Midbrain (tissue), 1 donor: ENCODE results near the gene SLC22A23.
"Not testable (repeated sequence)": the region's sequence is repeated elsewhere in the genome, so short reads cannot be mapped to it uniquely, and the experiment has no call there.

Experiments
- DNase-seq: peaks from one replicate; lab custom pipeline; 2025; lab: John Stamatoyannopoulos, UW

SLC22A23 gene

DNA sequence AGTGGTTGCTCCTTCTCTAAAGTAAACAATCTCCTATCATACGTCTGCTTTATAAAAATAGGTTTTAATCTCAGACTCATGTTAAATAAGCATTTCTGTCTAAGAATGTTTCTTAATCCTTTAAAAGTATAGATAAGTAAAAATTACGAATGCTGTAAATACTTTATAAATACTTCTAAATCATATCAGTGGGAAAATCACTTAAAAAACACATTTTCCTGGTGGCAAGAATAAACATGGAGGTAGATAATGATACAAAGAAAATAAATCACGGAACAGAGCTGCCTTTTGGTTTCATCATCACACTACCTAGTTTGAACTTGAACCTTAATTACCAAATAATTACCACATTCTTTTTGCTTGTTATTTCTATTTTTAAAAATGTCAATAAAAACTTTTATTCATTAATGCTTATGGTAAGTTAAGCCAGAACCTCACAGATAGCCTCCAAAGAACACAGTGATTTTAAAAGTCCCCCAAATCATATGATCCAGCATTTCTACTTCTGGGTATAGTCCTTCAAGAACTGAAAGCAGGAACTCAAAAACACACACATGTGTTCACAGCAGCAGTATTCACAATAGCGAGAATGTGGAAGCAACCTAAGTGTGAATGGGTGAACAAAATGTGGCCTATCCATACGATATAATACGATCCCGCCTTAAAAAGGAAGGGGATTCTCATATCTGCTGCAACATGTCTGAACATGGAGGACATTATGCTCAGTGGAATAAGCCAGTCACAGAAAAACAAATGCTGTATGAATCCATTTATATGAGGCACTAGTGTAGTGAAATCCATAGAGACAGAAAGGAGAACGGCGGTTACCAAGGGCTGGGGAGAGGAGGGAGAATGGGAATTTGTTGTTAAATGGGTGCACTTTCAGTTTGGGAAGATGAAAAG lies 72.4 kb downstream of the SLC22A23 start:
- peak; percentile 25 for DNase-seq

DNA sequence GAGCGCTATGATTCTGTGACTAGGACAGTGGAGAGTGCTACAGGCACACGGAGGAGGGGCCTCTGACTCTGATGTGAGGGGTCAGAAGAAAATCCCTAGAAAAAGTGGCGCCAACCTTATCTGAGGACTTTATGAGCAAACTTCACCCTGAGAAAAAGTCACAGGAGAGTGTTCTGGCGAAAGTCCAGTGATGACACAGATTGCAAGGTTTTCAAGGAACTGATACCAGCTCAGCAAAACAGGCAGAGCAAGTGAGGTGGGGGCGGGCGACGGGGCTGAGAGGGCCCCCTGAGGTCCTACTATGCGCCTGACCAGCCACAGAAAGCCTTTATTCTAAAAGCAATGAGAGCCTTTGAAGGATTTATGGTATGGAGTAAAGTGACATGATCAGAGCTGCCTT lies 73.3 kb downstream of the SLC22A23 start:
- DNase-seq: peak; percentile 31

DNA sequence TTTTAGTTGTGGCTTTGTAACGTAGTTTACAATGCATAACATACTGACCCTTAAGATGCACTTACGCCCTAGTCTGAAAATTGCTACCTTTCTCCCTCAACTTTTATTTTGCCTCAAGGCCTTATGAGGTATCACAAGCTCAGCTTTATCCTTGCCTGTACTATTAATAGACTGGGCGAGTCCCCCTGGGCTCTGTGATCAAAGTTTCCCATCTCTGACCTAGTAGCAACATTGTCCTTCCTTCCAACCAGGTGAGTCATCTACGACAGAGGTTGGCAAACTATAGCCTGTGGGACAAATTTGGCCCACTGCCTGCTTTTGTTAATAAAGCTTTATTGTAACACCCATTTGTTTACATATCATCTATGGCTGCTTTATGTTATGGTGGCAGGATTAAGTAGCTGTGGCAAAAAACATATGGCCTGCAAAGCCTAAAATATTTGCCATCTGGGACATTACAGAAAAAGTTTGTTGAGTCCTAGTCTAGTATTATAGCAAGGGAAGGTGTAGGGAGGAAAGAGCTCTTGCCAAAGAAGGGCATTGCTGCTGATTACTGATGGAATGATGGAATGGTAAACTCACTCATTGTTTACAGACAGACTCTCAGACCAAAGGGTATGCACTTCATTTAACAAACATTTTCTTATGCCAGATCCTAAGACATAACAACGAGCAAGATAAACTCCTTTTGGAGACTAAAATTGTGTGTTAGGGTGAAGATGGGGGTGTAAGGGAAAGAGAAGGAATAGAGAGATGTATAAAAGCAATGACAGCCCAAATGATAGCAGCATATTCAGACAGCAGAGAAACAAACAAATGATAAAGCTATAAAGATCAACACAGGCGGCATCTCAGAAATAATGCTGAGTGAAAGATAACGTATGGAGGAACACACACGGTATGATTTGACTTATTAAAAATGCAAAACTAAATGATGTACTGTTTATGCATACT lies 74.2 kb downstream of the SLC22A23 start:
- DNase-seq: no peak

DNA sequence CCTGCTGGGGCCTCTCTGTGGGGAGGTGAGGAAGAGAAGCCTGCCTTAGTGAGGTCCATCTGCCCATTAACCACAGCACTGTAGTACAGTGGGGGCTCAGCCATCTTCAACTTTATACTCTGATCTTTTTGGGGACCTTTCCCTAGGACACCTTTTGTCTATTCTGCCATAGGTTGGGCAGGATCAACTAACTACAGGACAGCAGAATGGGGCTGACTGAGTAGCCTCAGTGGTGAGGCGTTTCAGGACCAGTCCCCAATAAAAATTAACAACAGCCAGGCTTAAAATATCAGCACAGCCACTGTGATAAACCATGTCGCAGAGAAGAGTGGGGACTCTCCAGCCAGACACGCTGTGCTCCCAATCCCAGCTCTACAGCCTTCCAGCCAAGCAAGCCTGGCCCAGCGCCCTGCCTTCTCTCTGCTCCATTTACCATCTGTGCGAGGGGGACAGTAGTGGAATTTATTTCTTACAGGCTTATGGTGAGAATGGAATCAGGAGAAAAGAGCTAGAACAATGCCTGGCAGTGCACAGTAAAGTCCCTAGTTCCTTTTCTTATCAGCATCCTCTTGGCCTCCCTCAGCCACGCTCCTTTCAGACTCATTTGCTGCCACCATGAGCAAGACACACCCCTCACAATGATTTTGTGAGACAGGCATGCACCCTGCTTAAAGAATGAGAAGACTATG lies 75.5 kb downstream of the SLC22A23 start:
- peak; percentile 77 for DNase-seq

DNA sequence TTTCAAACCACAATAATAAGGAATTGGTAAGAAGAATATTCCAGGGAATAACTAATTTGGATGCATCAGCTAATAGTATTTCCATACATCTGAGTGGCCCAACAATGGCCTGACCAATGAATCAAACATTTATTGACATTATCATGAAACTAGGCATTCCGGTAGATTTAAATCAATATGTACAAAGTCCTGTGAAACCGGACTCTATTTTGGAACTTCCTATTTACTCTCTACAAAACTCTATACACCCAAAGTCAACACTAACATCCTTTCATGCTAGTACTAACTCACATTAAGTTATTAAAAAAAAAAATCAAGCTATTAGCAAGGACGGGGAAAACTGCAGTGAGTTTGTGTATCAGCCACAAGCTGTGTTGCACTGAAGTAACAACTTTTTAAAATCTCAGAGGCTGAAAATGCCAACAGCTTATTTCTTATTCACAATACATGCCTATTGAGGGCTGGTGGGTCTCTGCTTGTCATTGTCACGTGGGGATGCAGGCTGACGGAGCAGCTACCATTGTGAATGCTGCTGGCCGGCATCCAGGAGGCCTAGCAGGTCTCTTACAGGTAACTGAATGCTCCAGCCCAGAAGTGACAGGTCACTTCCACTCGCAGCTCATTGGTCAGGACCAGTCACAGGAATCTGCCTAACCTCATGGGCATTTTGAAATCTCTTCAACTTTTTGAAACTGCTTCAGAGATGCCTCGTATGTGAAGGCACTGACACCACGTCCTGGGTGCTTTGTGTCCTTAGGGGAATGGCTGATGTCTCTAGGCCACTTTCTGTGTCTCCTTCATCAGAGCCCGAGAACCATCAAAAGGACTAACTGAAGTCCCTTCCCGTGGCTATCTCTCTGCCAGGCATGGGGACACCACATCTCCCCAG lies 76.3 kb downstream of the SLC22A23 start:
- no peak for DNase-seq

DNA sequence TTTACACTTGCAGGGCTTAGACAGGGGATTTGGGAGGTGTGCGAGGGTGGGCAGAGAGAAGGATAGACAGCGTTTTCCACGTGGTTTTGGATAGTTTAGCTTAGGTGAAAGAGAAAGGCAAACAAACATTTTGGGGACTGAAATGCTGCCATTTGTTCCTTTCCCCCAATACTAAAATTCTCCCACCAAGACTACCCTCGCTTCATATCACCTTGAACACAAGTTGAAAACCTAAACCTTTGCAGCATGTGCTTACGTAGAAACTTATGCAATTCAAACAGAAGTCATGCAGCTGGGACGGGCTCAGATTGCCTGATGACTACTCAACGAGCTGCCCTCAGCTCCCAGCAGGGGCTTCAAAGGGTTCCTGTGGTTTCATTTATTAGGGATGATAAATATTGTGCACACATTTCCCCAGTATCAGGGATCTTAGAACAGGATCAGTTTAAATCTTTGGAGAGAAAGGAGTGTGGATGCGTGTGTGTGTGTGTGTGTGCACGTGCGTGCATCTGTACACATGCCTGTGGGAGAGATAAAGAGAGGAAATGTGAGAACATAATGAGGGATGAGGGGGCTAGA lies 77.3 kb downstream of the SLC22A23 start:
- DNase-seq: no peak

DNA sequence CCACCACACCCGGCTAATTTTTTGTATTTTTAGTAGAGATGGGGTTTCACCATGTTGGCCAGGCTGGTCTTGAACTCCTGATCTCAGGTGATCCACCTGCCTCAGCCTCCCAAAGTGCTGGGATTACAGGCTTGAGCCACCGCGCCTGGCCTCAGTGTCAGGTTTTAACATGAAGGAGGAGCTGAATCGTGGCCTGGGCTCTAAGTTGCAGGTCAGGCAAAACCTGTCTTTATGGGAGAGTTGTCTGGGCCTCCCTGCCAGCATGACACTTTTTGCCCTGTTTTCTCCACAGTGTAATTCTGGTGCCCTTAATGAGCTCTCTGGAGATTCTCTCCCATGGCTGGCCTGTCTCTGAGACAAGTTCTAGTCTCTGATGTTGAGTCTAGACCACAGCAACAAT lies 78.0 kb downstream of the SLC22A23 start:
- DNase-seq: not testable (repeated sequence)

DNA sequence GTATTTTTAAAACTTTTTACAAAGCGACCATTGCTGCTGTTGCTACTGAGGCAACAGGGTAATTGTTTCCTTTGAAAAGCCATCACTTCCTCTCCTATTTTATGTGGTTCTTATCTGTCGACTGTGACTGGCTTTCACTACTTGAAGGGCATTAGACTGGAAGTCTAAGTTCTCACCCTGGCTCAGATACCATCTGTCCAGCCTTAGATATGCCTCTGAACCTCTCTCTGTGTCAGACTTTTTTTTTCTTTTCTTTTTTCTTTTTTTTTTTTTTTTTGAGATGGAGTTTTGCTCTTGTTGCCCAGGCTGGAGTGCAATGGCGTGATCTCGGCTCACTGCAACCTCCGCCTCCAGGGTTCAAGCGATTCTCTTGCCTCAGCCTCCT lies 78.5 kb downstream of the SLC22A23 start:
- DNase-seq: not testable (repeated sequence)

DNA sequence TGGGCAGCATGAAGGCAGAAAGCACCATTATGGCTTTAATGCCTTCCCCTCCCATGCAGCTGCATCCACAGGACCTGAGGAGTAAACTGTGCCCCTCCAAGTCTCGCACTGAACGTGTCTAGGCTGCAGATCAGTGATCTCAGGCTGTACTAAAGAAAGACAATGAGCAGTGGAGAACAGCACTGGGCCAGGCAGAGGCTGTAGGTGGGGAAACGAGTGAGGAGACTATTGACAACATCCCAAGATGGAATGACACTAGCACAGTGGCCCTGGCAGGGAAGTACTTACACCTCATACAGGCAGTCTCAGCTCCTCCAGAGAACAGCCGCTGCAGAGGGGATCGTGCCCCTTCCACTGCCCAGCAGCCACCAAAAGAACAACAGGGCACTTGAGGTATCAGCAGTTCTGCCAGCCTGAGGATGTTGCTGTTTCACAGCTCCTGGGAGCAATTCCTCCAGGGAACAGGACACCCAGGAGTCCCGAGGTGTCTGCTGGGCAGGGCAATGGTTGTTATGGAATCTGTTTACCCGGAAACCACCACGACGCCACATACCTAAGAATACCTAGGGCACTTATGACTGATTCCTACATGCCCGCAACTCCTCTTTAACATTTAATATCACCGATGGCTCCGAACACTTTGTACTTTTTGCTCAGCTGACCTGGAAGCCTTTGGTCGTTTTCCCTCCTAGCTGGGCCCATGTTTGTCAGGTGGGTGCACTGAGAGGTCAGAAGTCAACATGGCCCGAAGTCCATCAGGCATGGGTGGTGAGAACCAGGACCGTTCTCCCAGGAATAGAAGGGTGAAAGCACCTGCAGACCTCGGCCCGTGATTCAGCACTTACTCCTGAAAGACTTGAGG lies 79.1 kb downstream of the SLC22A23 start:
- DNase-seq: no peak

DNA sequence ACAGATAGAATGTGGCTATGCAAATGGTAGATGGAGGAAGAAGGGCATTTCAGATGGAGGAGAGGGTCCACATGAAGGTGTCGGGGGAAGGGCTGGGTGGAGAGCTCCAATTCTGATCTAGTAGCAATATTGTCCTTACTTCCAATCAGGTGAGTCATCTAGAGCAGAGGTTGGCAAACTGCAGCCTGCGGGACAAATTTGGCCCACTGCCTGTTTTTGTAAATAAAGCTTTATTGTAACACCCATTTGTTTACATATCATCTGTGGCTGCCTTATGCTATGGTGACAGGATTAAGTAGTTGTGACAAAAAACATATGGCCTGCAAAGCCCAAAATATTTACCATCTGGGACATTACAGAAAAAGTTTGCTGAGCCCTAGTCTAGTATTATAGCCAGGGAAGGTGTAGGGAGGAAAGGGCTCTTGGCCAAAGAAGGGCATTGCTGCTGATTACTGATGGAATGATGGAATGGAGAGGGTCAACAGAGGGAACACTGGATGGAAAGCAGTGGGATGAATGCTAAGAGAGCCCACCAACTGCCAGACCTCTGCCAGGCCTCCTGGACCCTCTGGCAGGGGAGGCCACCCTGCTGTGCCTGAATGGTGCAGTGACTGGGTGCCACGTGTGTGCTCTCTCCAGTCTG lies 79.8 kb downstream of the SLC22A23 start:
- no peak for DNase-seq

DNA sequence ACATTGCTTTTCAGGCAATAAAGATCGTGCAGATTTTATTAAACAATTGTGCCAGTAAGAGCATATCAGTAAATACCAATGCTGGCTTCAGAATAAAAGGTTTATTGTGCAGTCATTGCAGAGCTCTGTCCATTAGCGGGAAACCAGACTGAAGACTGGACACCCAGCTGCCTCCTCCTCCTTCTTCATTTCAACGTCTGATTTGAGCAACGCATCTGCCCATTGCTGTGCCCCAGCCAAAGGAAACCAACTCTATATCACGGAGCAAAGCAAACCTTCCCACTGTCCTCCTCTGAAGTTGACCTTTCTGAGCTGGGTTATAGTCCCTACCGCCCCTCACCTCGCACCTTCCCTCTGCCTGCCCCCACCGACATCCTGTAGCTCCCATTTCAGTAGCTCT lies 80.8 kb downstream of the SLC22A23 start:
- peak; percentile 67 for DNase-seq

DNA sequence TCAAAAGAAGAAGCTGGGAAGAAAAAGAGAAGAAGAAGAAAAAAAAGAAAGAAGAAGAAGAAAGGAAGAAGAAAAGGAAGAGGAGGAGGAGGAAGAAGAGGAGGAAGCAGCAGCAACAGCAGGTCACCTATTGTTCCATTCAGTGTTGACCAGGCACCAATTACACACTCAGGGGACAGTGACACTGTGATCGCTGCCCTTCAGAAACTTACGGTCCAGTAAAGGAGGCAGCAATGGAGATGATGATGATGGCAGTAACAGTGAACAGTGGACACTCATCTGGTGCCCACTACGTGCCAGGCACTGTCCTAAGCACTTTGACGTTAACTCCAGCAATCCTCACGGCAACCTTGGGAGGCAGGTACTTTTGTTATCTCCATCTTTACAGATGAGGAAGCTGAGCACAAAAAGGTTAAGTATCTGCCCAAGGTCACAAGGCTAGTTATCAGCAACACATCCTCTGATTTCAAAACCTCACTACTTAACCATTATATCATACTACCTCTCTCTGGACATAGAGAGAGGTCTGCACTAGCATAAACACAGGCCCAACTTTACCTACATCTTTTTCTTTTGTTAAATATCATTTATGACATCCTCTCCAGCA lies 83.2 kb downstream of the SLC22A23 start:
- DNase-seq: no peak

DNA sequence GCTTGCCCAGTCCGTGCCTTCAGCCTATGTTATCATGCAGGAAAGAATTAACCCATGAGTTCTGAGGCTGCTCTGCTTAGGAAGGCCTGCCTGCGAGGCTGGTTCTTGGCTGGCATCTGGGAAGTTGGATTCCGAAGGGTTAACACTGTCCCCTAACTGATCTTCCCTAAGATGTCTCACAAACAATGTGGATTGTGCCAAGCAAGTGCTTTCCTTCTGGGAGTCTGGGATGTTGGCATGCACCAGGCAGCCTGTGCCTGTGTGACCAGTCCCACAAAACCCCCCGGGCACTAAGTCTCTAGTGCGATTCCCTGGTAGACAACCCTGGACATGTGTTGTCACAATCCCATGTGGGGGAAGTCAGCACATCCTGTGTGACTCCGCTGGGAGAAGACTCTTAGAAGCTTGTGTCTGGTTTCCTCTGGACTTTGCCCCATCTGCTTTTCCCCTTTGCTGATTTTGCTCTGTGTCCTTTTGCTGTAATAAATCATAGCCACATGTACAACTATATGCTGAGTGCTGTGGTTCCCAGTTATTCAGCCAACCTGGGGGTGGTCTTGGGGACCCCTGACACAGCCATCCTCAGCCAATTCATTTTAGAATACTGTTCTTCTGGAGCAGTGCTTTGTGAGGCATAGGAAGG lies 83.8 kb downstream of the SLC22A23 start:
- no peak for DNase-seq

DNA sequence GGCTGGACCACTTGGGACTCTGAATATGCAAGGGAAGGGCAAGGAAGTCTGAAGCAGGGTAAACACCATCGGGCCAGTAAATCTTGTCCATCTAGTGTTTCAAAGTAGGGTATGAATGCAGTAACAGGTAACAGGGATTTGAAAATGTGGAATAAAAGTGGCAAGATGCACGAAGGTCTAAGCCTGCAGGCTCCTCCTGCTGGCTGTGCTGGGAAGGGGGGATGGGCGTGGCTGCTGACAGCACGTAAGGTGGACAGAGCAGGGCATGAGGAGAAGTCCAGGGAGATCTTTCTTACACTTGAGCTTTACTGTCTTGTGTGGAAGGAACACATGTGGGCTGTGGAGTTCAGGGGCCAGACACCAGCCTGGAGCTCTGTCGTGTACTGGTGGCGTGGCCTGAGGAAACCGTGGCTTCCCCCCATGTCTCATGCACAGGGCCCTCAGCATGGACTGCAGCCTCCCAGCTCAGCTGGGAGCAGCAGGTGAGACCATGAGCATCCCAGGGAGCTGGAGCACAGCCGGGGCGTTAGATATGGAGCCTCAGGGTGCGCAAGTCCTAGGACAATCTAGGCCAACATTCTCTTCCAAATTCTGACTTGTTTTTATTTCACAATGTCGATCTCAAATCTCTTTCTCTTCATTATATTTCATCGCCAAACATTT lies 84.5 kb downstream of the SLC22A23 start:
- DNase-seq: no peak

DNA sequence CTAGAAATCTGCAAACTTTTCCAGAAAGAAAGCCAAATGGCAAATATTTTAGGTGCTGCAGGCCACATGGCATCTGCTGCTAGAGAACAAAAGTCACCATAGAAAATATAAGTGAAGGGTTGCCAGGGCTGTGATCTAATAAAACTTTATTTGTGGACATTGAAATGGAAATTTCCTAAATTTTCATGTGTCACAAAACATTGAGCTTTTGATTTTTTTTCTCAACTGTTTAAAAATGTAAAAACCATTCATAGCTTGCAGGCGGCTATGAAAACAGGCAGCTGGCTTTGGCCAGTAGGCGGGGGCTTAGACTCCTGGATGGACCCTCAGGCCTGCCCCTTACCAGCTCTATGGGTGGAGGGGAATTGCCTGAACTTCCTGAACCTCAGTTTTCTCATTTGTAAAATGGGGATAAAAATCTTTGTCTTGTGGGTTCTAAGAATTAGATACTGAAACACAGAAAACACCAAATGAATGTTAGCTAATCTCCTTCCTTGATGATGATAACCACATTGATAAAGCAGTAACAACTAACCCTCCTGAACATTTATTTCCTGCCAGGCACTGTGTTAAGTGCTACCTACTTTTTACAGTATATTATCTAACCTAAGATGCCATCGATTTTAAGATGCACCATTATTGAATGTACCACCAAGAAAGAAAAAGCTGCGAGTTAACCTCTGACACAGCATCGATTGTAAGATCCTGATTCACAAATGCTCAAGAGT lies 85.5 kb downstream of the SLC22A23 start:
- no peak for DNase-seq

DNA sequence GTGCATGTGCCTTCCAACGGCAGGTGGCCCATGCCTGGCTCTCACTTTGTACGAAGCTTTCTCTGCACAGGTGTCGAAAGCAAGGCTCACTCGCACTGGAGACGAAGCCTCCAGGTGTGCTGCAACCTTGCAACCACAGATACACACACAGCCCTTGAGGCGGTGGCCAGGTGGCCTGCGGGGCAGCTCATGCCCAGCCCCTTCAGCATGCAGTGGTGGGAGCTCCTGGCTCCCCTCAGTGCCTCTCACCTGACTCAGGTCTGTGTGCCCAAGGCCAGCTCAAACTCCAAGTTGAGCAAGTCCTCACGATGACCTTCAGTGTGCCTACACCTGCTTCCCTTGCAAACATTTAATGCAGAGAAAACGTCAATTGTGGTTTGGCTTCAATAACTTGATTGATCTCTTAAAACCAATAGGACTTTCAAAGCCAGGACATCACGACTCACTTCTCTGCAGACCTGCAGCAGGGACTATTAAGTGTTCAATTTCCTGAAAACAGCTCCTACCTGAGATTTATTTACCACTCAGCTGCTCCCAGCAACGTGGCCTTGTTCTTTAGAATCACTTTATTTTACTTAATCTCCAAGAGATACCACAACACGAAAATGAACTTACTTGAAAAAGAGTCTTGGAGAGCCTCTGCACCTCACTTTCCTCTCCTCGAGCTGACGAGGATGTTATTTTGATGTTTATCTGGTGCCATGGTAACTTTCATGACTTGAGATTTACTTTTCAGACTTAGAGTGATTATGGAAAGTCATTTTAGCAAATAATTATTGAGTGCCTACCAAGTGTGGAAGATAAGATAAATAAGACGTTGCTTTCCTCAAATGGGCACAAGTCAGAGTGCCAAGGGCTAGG lies 86.3 kb downstream of the SLC22A23 start:
- no peak for DNase-seq
